HepG2 (cell line): ENCODE measurements around the gene TPD52L2.

ENCODE experiments used
- CREM ChIP-seq, 2 experiments: sonication (generic) in 1 of 2; formaldehyde crosslinking in 1 of 2; IDR thresholded peaks; 2 replicates each; pipeline versions ENCODE4 v1.4.0 to v1.6.1; 2016 to 2020; ENCODE audit warnings: antibody characterized with exemption in 1 of 2, mild to moderate bottlenecking in 1 of 2, missing genetic modification reagents in 1 of 2
- HNRNPH1 ChIP-seq: fragments of 200-400 bp; formaldehyde crosslinking; optimal IDR thresholded peaks from 2 replicates; pipeline ENCODE3; 2017; ENCODE audit warnings: mild to moderate bottlenecking, low read depth, low read length
- KAT8 ChIP-seq: IDR thresholded peaks from 2 replicates; pipeline ENCODE4 v1.6.1; 2016; ENCODE audit warnings: missing genetic modification reagents, missing compliant biosample characterization
- SIN3A ChIP-seq: IDR thresholded peaks from 2 replicates; pipeline ENCODE4 v1.6.1; 2011; ENCODE audit warnings: low read depth, mild to moderate bottlenecking, control low read depth, low read length, borderline replicate concordance
- SMAD1 ChIP-seq: sonication (generic); formaldehyde crosslinking; IDR thresholded peaks from 2 replicates; pipeline ENCODE4 v1.4.0; 2020; ENCODE audit warnings: missing genetic modification reagents, low read depth, mild to moderate bottlenecking, borderline replicate concordance
- ZBTB33 ChIP-seq: sonication (generic); formaldehyde crosslinking; IDR thresholded peaks from 2 replicates; pipeline ENCODE4 v1.4.0; 2020; ENCODE audit warnings: missing genetic modification reagents
- ZNF225 ChIP-seq: sonication (generic); formaldehyde crosslinking; IDR thresholded peaks from 2 replicates; pipeline ENCODE4 v1.4.0; 2020; ENCODE audit warnings: mild to moderate bottlenecking, missing genetic modification reagents
- ZNF446 ChIP-seq: sonication (generic); formaldehyde crosslinking; IDR thresholded peaks from 2 replicates; pipeline ENCODE4 v1.5.0; 2020; ENCODE audit warnings: mild to moderate bottlenecking, missing genetic modification reagents
- ZNF510 ChIP-seq: sonication (generic); formaldehyde crosslinking; IDR thresholded peaks from 2 replicates; pipeline ENCODE4 v1.4.0; 2020; ENCODE audit warnings: low read depth, mild to moderate bottlenecking, missing genetic modification reagents
- ZNF580 ChIP-seq: IDR thresholded peaks from 2 replicates; pipeline ENCODE4 v1.6.1; 2016; ENCODE audit warnings: low read depth, borderline replicate concordance
- TF ChIP-seq, protein P1 (sequence below): sonication (generic); formaldehyde crosslinking; IDR thresholded peaks from 2 replicates; pipeline ENCODE4 v1.5.0; 2020; ENCODE audit warnings: mild to moderate bottlenecking, missing genetic modification reagents, moderate library complexity

DNA sequence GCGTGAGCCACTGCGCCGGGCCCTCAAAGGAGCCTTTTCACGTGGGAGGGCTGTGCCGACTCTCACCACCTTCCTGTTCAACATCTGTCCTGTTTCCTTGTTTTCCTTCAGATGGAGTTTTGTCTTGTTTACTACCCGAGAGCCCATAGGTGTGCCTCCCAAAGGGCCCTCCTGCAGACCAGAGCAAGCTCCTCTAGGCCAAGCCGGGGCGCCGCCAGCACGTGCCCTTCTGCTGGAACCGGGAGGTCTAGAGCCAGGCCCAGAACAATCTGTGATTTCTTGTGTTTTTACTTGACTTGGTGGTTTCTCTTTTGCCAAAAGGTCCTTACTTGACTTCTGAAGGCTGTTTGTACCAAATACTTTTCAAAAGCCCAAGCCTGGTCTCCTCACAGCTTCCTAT, 21.9 kb downstream of the TPD52L2 start:
- TF ChIP-seq, protein P1, sequence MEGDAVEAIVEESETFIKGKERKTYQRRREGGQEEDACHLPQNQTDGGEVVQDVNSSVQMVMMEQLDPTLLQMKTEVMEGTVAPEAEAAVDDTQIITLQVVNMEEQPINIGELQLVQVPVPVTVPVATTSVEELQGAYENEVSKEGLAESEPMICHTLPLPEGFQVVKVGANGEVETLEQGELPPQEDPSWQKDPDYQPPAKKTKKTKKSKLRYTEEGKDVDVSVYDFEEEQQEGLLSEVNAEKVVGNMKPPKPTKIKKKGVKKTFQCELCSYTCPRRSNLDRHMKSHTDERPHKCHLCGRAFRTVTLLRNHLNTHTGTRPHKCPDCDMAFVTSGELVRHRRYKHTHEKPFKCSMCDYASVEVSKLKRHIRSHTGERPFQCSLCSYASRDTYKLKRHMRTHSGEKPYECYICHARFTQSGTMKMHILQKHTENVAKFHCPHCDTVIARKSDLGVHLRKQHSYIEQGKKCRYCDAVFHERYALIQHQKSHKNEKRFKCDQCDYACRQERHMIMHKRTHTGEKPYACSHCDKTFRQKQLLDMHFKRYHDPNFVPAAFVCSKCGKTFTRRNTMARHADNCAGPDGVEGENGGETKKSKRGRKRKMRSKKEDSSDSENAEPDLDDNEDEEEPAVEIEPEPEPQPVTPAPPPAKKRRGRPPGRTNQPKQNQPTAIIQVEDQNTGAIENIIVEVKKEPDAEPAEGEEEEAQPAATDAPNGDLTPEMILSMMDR (CRISPR knock-in tag) = no peak
- no peak for TF ChIP-seq ZNF446
- no peak for TF ChIP-seq ZBTB33 (CRISPR knock-in tag)
- no peak for TF ChIP-seq ZNF510 (CRISPR knock-in tag)
- no peak for TF ChIP-seq SIN3A
- no peak for TF ChIP-seq ZNF580 (CRISPR knock-in tag)
- TF ChIP-seq SMAD1 = no peak
- no peak for TF ChIP-seq HNRNPH1
- no peak for TF ChIP-seq KAT8 (CRISPR knock-in tag)
- no peak for TF ChIP-seq CREM (IDR thresholded peaks at IDR 0.05)
- no peak for TF ChIP-seq CREM (CRISPR knock-in tag; IDR thresholded peaks at IDR 0.05)
- no peak for TF ChIP-seq ZNF225
